Keratinocyte (primary cell): ENCODE data around the gene PDZRN4. TPM values are rescaled to one million over a fixed set of nuclear protein-coding genes. Genes with fewer than 3 reads are reported as not detected.

ENCODE experiments used
- DNase-seq: peaks from one replicate; pipeline ENCODE4 v3.0.0-alpha.2; 2011; ENCODE audit warnings: low read depth, missing footprints, low spot score
- FAIRE-seq: peaks from 2 replicates; lab custom pipeline; 2011; peaks lifted over from hg19 to GRCh38; lab: Jason Lieb, UNC
- H2AFZ ChIP-seq: 2 replicates; pipeline ENCODE4 v1.6.0; 2012; ENCODE audit warnings: low read length, control low read depth, inconsistent platforms; ENCODE audit not compliant: control insufficient read depth
- H3K27ac ChIP-seq: 2 replicates; pipeline ENCODE4 v1.5.1; 2011; ENCODE audit warnings: low read length; ENCODE audit not compliant: control insufficient read depth, insufficient read depth
- H3K27me3 ChIP-seq: 3 replicates; pipeline ENCODE4 v1.6.0; 2011; ENCODE audit warnings: low read length; ENCODE audit not compliant: control insufficient read depth, insufficient read depth; ENCODE audit errors: extremely low read depth
- H3K36me3 ChIP-seq, 2 experiments: 2 replicates in 1 of 2; 3 replicates in 1 of 2; pipeline ENCODE4 v1.5.1; 2011; ENCODE audit warnings: low read length in 2 of 2, mild to moderate bottlenecking in 1 of 2; ENCODE audit not compliant: control insufficient read depth in 2 of 2, insufficient read depth in 2 of 2; ENCODE audit errors: extremely low read depth in 1 of 2
- H3K4me1 ChIP-seq: 3 replicates; pipeline ENCODE4 v1.5.1; 2011; ENCODE audit warnings: low read length; ENCODE audit not compliant: control insufficient read depth, insufficient read depth; ENCODE audit errors: extremely low read depth
- H3K4me2 ChIP-seq: 3 replicates; pipeline ENCODE4 v1.6.0; 2011; ENCODE audit warnings: low read depth, low read length; ENCODE audit not compliant: control insufficient read depth, insufficient read depth; ENCODE audit errors: extremely low read depth
- H3K4me3 ChIP-seq, 3 experiments: fragments of 200-600 bp in 1 of 3; sonication (generic) in 1 of 3; 2 replicates in 2 of 3; 3 replicates in 1 of 3; pipeline ENCODE4 v1.5.1; 2011 to 2016; ENCODE audit warnings: low read length in 3 of 3, mild to moderate bottlenecking in 3 of 3, control low read depth in 2 of 3, inconsistent platforms in 1 of 3, low read depth in 1 of 3, mixed read lengths in 1 of 3, mixed run types in 1 of 3, moderate library complexity in 1 of 3; ENCODE audit not compliant: control insufficient read depth in 2 of 3, insufficient read depth in 2 of 3; ENCODE audit errors: extremely low read depth in 1 of 3
- H3K79me2 ChIP-seq: 2 replicates; pipeline ENCODE4 v1.6.0; 2012; ENCODE audit warnings: low read length; ENCODE audit not compliant: control insufficient read depth, insufficient read depth
- H3K9ac ChIP-seq: 3 replicates; pipeline ENCODE4 v1.6.0; 2011; ENCODE audit warnings: low read length; ENCODE audit not compliant: control insufficient read depth, insufficient read depth; ENCODE audit errors: extremely low read depth
- H3K9me1 ChIP-seq: 3 replicates; pipeline ENCODE4 v1.6.0; 2011; ENCODE audit warnings: low read length; ENCODE audit not compliant: control insufficient read depth, insufficient read depth; ENCODE audit errors: extremely low read depth
- H3K9me3 ChIP-seq: 2 replicates; pipeline ENCODE4 v1.5.1; 2012; ENCODE audit warnings: low read depth, low read length; ENCODE audit not compliant: control insufficient read depth
- H4K20me1 ChIP-seq: 3 replicates; pipeline ENCODE4 v1.6.0; 2011; ENCODE audit warnings: low read length; ENCODE audit not compliant: control insufficient read depth, insufficient read depth; ENCODE audit errors: extremely low read depth
- EZH2 ChIP-seq: IDR thresholded peaks from one replicate; pipeline ENCODE4 v1.6.1; 2012; ENCODE audit warnings: inconsistent platforms, mild to moderate bottlenecking, low read length, moderate library complexity
- dilution Hi-C: fragments of 300-500 bp; cut with MboI; formaldehyde crosslinking; loops from one replicate; pipeline ENCODE4 v1.7.0; 2020; ENCODE audit warnings: low sequenced_read_pairs; ENCODE audit not compliant: extremely low pct_ligation_motif_present
- polyA plus RNA-seq, 5 experiments: library from polyadenylated mRNA; depleted of rRNA in 3 of 5; stranded (reverse) in 3 of 5; stranded (forward) in 1 of 5; unstranded in 1 of 5; fragments of >200 nt; gene quantifications; 1 replicate in 1 of 5; 2 replicates in 3 of 5; 3 replicates in 1 of 5; pipeline versions ENCODE4 v1.2.1 to v1.2.3, GENCODE V29; 2011 to 2012; ENCODE audit warnings: missing spikeins in 2 of 5, low read depth in 1 of 5, low replicate concordance in 1 of 5
- TF ChIP-seq, protein P1 (sequence below), 3 experiments: IDR thresholded peaks in 1 of 3; conservative IDR thresholded peaks in 1 of 3; optimal IDR thresholded peaks in 1 of 3; 2 replicates in 2 of 3; 3 replicates in 1 of 3; pipeline versions ENCODE3 to v1.5.1; 2011; ENCODE audit warnings: low read length in 3 of 3, mild to moderate bottlenecking in 3 of 3, moderate library complexity in 2 of 3, control low read depth in 1 of 3, inconsistent platforms in 1 of 3; ENCODE audit not compliant: insufficient read depth in 2 of 3; ENCODE audit errors: extremely low read depth in 1 of 3

PDZRN4 gene
- polyA plus RNA-seq, 1 donor (not counting 4 experiments of a cell fraction or from before 2014, with no cell fraction given), result not detected

GRCh38 chr12:41476499-41477439 lies 288.6 kb downstream of the PDZRN4 start:
- no peak for FAIRE-seq
- dilution Hi-C loops, result no loop called here

GRCh38 chr12:41479426-41479825 lies 291.3 kb downstream of the PDZRN4 start:
- TF ChIP-seq, protein P1, sequence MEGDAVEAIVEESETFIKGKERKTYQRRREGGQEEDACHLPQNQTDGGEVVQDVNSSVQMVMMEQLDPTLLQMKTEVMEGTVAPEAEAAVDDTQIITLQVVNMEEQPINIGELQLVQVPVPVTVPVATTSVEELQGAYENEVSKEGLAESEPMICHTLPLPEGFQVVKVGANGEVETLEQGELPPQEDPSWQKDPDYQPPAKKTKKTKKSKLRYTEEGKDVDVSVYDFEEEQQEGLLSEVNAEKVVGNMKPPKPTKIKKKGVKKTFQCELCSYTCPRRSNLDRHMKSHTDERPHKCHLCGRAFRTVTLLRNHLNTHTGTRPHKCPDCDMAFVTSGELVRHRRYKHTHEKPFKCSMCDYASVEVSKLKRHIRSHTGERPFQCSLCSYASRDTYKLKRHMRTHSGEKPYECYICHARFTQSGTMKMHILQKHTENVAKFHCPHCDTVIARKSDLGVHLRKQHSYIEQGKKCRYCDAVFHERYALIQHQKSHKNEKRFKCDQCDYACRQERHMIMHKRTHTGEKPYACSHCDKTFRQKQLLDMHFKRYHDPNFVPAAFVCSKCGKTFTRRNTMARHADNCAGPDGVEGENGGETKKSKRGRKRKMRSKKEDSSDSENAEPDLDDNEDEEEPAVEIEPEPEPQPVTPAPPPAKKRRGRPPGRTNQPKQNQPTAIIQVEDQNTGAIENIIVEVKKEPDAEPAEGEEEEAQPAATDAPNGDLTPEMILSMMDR (optimal IDR thresholded peaks at IDR 0.05 in 1 of 3, IDR thresholded peaks at IDR 0.05 in 1 of 3, conservative IDR thresholded peaks at IDR 0.05 in 1 of 3; ENCODE audit: extremely low read depth in 1 of 3, insufficient read depth in 2 of 3, low read length in 3 of 3), result no peak
- no peak for TF ChIP-seq EZH2
- Histone ChIP-seq H3K27me3 (no peaks in the 10 kb centered on the region), H3K9me1 (no peaks in the 10 kb centered on the region), H3K9me3 (no peaks in the 10 kb centered on the region), H4K20me1 (no peaks in the 10 kb centered on the region), H3K9ac (no peak overlapping the region), H3K4me3 (no peak overlapping the region), H2AFZ (no peak overlapping the region), H3K27ac (no peak overlapping the region), H3K79me2 (no peaks in the 10 kb centered on the region), H3K4me1 (no peaks in the 10 kb centered on the region), H3K36me3 (no peaks in the 10 kb centered on the region), H3K4me2 (no peak overlapping the region)
- no peak for FAIRE-seq
- DNase-seq, result no peak
- dilution Hi-C loops, result no loop called here

More at GRCh38 chr12:41476499-41477439, 288.6 kb downstream of the PDZRN4 start:
- Histone ChIP-seq H3K9me1 (no peaks in the 10 kb centered on the region), H3K36me3 (no peaks in the 10 kb centered on the region), H3K27me3 (no peaks in the 10 kb centered on the region), H3K9me3 (no peaks in the 10 kb centered on the region), H4K20me1 (no peaks in the 10 kb centered on the region), H3K4me3 (no peak overlapping the region), H3K27ac (no peak overlapping the region), H3K9ac (no peak overlapping the region), H3K79me2 (no peaks in the 10 kb centered on the region), H2AFZ (no peak overlapping the region), H3K4me1 (no peaks in the 10 kb centered on the region), H3K4me2 (no peak overlapping the region)
- TF ChIP-seq, protein P1 (optimal IDR thresholded peaks at IDR 0.05 in 1 of 3, IDR thresholded peaks at IDR 0.05 in 1 of 3, conservative IDR thresholded peaks at IDR 0.05 in 1 of 3; ENCODE audit: extremely low read depth in 1 of 3, insufficient read depth in 2 of 3, low read length in 3 of 3), result no peak
- DNase-seq, result no peak
